Mammary epithelial cell (primary cell): ENCODE results near the gene PDSS1.

Experiments used
- CTCF ChIP-seq, 2 donors: IDR thresholded peaks in 1 of 2; conservative IDR thresholded peaks in 1 of 2; 2 replicates each; pipeline ENCODE4 v1.5.1; 2011 to 2012; ENCODE audit warnings: inconsistent platforms in 2 of 2, low read length in 2 of 2, mild to moderate bottlenecking in 2 of 2, control low read depth in 1 of 2, low read depth in 1 of 2; ENCODE audit not compliant: insufficient read depth in 1 of 2; ENCODE audit errors: extremely low read depth in 1 of 2
- EZH2 ChIP-seq: IDR thresholded peaks from 2 replicates; pipeline ENCODE4 v1.6.1; 2012; ENCODE audit warnings: low read length, inconsistent platforms, borderline replicate concordance

GRCh38 chr10:26685441-26685840, 12.1 kb upstream of the PDSS1 start:
- no peak for TF ChIP-seq CTCF (conservative IDR thresholded peaks at IDR 0.05 in 1 of 2, IDR thresholded peaks at IDR 0.05 in 1 of 2; ENCODE audit: extremely low read depth in 1 of 2, insufficient read depth in 1 of 2, low read depth in 1 of 2, low read length in 2 of 2)
- TF ChIP-seq EZH2: no peak
